PC-3 (cell line): ENCODE data around the gene PALS1.

Source experiments
- EZH2phosphoT487 ChIP-seq: fragments of 300-600 bp; sonication (generic); IDR thresholded peaks from 2 replicates; pipeline ENCODE4 v1.6.1; 2018; ENCODE audit warnings: mild to moderate bottlenecking, antibody characterized with exemption, low read length, borderline replicate concordance
- TF ChIP-seq, protein P1 (sequence below): fragments of 300-600 bp; sonication (generic); conservative IDR thresholded peaks from 2 replicates; pipeline ENCODE4 v1.5.1; 2017; ENCODE audit warnings: antibody characterized with exemption, low read depth, mild to moderate bottlenecking, low read length

DNA sequence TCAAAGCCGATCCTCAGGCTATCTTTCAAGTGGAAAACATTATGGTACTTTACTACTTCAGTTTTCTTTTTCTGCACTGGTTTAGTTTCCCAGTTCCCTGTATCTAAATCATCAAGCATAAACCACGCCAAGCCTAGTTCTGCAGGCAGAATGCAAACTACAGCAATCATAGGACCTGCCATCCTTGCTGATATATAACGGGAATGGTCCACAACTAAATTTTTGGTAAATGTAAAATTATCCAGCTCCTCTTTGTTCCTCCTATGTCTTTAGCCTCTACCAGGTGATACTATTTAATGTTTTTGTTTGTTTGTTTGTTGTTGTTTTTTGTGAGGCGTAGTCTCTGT, 19.3 kb upstream of the PALS1 start:
- TF ChIP-seq, protein P1, sequence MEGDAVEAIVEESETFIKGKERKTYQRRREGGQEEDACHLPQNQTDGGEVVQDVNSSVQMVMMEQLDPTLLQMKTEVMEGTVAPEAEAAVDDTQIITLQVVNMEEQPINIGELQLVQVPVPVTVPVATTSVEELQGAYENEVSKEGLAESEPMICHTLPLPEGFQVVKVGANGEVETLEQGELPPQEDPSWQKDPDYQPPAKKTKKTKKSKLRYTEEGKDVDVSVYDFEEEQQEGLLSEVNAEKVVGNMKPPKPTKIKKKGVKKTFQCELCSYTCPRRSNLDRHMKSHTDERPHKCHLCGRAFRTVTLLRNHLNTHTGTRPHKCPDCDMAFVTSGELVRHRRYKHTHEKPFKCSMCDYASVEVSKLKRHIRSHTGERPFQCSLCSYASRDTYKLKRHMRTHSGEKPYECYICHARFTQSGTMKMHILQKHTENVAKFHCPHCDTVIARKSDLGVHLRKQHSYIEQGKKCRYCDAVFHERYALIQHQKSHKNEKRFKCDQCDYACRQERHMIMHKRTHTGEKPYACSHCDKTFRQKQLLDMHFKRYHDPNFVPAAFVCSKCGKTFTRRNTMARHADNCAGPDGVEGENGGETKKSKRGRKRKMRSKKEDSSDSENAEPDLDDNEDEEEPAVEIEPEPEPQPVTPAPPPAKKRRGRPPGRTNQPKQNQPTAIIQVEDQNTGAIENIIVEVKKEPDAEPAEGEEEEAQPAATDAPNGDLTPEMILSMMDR, result no peak
- no peak for TF ChIP-seq EZH2phosphoT487
